GM12801 (cell line): Measurements from ENCODE around the gene TIRAP.

Source experiments
- TF ChIP-seq, protein P1 (sequence below): IDR thresholded peaks from one replicate; pipeline ENCODE4 v1.5.1; 2011; ENCODE audit warnings: control low read depth; ENCODE audit not compliant: insufficient read length; ENCODE audit errors: extremely low read depth

Gene TIRAP

DNA sequence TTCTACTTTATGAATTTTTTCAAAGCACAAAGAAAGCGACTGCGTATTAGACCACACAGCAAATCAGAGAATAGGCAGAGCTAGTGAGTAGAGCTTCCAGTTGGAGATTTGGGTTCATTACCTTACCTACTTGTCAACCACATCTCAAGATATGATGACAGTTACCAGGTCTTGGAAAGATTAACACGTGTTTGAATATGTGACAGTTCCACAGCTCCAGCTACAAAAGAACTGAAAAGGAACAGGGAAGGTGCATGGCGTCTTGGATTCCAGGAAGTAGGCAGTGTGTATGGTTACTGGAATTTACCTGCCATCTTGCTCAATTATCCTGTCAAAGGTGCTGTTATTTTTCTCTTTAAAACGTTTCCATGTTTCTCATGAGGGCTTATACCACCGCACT is 5.3 kb downstream of the TIRAP start:
- TF ChIP-seq, protein P1, sequence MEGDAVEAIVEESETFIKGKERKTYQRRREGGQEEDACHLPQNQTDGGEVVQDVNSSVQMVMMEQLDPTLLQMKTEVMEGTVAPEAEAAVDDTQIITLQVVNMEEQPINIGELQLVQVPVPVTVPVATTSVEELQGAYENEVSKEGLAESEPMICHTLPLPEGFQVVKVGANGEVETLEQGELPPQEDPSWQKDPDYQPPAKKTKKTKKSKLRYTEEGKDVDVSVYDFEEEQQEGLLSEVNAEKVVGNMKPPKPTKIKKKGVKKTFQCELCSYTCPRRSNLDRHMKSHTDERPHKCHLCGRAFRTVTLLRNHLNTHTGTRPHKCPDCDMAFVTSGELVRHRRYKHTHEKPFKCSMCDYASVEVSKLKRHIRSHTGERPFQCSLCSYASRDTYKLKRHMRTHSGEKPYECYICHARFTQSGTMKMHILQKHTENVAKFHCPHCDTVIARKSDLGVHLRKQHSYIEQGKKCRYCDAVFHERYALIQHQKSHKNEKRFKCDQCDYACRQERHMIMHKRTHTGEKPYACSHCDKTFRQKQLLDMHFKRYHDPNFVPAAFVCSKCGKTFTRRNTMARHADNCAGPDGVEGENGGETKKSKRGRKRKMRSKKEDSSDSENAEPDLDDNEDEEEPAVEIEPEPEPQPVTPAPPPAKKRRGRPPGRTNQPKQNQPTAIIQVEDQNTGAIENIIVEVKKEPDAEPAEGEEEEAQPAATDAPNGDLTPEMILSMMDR = no peak

DNA sequence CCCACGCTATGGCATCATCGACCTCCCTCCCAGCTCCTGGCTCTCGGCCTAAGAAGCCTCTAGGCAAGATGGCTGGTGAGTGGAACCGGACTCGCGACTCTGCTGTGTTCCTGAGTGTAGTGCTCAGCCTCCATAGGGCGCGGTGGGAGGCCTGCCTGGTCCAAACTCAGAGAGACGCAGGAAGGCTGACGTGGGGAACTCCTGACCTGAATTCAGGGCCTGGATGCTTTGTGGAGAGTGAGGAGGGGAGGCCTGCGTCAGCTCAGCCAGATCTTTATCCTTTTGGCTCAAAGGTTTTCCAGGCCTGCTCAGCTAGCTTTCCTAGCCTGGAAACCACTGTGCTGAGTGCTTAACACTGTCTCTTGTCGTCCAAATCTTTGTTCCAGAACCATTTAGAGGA is 8.0 kb downstream of the TIRAP start:
- TF ChIP-seq, protein P1 = no peak

DNA sequence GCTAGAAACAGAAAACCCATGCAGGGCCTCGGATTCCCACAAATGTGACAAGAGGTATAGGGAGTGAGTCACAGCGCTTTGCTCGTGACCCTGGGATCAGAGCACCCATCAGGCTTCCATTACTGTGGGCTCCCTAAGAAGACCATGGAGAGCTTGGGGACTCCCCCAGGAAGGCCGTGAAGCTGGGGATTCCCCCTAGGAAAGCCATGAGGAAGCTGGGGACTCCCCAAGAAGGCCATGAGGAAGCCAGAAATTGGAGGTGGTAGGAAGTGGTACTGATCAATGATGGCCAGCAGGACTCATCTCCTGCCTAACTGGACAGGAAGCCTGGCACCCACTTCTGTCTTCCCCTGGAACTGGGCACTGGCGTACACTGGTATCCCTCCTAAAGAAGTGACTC is 10.8 kb downstream of the TIRAP start:
- TF ChIP-seq, protein P1 = no peak

DNA sequence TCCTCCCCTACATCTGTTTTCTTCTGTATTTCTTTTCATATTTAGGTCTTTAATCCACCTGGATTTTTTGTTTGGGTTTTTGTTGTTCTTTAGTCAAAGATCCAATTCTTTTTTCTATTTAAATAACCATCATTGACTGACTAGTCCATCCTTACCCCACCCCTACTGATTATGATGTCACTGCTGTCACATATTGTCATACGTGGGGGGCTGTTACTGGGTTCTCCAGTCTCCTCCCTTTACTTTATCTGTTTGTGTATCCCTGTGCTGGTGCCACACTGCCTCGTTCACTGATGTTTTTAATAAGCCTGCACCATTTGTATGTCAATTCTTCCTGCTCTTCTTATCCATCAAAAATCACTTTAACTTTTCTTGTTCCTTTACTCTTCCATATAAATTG is 14.1 kb downstream of the TIRAP start:
- TF ChIP-seq, protein P1 = no peak

DNA sequence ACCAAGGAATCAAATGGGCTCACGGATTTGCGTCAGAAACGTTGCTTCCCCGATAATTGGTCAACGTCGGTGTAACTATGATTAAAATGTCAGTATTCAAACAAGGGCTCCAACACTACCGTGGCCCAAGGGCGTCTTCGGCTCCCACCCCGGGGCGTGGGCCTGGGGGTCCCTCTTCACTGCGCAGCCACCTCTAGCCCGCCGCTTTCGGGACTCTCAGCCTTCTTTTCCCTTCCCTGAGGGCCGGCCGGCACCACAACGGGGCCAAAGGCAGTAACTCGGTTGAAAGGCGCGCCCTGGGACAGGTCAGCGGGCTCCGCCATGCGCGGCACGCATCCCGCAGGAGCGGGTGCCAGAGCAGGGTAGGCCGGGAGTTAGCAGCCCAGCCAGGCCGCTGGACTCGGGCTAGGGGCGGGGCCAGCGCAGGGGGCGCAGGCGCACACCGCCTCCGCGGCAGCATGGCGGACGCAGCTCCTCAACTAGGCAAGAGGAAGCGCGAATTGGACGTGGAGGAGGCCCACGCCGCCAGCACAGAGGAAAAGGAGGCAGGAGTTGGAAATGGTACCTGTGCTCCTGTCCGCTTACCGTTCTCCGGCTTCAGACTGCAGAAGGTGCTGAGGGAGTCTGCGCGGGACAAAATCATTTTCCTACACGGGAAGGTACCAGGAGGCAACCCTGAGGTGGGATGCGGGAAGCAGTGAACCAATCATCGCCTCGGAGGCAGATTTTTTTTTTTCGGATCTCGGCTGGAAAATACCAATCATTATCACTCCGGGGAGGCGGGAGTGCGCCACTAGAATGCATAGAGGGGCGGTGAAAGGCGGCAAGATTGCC is 20.9 kb downstream of the TIRAP start, which contains the start of gene DCPS:
TSS of gene DCPS (plus strand) at position 438 of the 834 bp plus-strand sequence. CDS start at position 459, 21 bp downstream.
- TF ChIP-seq, protein P1 = no peak

DNA sequence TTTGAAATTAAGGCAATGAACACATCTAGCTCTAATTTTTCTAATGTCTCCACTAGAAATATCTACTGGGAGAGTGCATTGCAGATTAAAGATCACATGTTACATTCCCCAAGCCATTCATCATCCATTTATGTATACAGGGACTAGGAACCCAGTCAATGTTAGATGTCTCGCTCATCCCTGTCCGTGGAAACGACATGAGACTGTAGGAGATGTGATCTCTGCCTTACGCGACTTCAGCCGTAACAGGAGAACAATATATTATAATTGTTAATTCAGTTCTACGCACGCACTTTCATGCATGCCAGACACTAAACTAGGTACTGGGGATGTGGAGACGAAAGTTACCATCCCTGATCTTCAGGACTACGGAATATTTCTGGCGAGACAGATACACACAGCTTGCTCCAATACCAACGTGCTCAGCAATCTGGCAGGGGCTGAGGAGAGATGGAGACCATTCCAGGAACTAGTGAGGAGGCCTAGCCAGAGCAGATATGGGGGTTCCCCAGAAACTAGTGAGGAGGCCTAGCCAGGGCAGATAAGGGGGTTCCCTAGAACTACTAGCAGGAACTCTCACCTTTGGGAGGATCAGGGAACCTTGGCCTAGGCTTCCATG is 21.7 kb downstream of the TIRAP start:
- TF ChIP-seq, protein P1 = no peak

DNA sequence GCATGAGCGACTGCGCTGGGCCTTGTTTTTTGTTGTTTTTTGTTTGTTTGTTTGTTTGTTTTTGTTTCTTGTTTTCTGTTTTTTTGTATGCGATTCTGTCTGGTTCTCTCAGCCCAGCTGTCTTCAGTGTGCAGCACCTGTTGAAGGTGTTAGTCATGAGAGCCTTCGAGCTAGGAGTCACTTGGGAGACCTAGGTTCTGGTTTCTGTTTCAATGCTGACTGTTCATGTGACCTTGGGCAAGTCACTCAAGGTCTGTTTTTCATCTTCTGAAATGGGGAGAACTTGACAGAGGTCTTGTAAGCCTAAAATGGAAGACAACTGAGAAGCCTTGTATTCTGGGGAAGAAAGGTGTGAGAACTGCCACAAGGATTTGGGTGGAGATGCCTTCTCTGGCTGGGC is 22.8 kb downstream of the TIRAP start:
- TF ChIP-seq, protein P1 = no peak
